ENCODE results near the gene ATG5. TPM values are rescaled to one million over a fixed set of nuclear protein-coding genes. Genes with fewer than 3 reads are reported as not detected.

ATG5 gene
- total and polyA plus RNA-seq, 9 of the 15 experiments (the other 6 are each of a cell fraction or from before 2014, with no cell fraction given) = 29.0 to 80.0 (median 53.2) TPM

- Histone ChIP-seq H3K27me3 (ENCODE audit: control insufficient read depth in 2 of 2, insufficient read depth in 2 of 2, low read length in 2 of 2) (no peaks in the 10 kb centered on the region), H3K9ac (ENCODE audit: insufficient read depth in 1 of 2, low read depth in 2 of 2, low read length in 2 of 2) (no peak overlapping the region), H2AFZ (ENCODE audit: low read depth, low read length) (no peak overlapping the region), H3K79me2 (ENCODE audit: control insufficient read depth, insufficient read depth, low read length) (peaks cover 4% of the 10 kb centered on the region; the same call in 1 of the 3 replicates), H3K36me3 (ENCODE audit: control insufficient read depth, insufficient read depth, low read length) (peaks cover 10% of the 10 kb centered on the region; the same call in 1 of the 3 replicates), H4K20me1 (replicated peaks; ENCODE audit: control insufficient read depth, insufficient read depth, low read length) (no peaks in the 10 kb centered on the region), H3K9me3 (replicated peaks; ENCODE audit: control insufficient read depth, insufficient read depth, low read depth, low read length) (no peaks in the 10 kb centered on the region), H3K4me2 (ENCODE audit: insufficient read depth, low read length) (no peak overlapping the region), H3K4me1 (replicated peaks in 1 of 2; ENCODE audit: control insufficient read depth in 2 of 2, insufficient read depth in 2 of 2, low read length in 2 of 2) (no peaks in the 10 kb centered on the region), H3K27ac (ENCODE audit: extremely low read depth, low read depth, low read length) (no peak overlapping the region), H3K4me3 (no peak overlapping the region), H3K9me1 (ENCODE audit: control insufficient read depth, insufficient read depth, low read length) (no peaks in the 10 kb centered on the region)
- ChIA-PET POLR2A (interaction anchor here (0.9 to 1.0 kb wide), 2 partner anchors 21 to 80 kb away, joined by 3 read pairs; no protein-coding TSS in a partner anchor), CTCF (ENCODE audit: low intra/inter-chr PET ratio) (no interaction called here)
- TF ChIP-seq RBM17 (IDR thresholded peaks at IDR 0.05; ENCODE audit: borderline replicate concordance, low read depth, low read length) (no peak), ZBTB26 (CRISPR knock-in tag; IDR thresholded peaks at IDR 0.05) (no peak), SIX5 (IDR thresholded peaks at IDR 0.05; ENCODE audit: borderline replicate concordance in 1 of 2, insufficient read depth in 1 of 2, low read depth in 1 of 2, low read length in 2 of 2) (no peak), ZNF830 (CRISPR knock-in tag; IDR thresholded peaks at IDR 0.05) (no peak)
- ATAC-seq = no peak
- DNase-seq (ENCODE audit: extremely low read depth in 1 of 4, low spot score in 3 of 4) = no peak
- 16% methylated on average over 1 of the region's 1 CpG for WGBS (ENCODE audit: insufficient coverage, low coverage, missing lambda C conversion rate)
- intact Hi-C loops (cut with micrococcal nuclease) = no loop called here
- no TSS peak for BruUV-seq (replicated peaks)
- FAIRE-seq = no peak
- in situ Hi-C loops (cut with MboI) = no loop called here
Measured at GRCh38 chr6:106206905-106207304, 118.7 kb downstream of the ATG5 start.

GRCh38 chr6:106204961-106205360, 120.6 kb downstream of the ATG5 start:
- H3K4me2 ChIP-seq (ENCODE audit: insufficient read depth, low read length) = no peak overlapping the region
- no peaks in the 10 kb centered on the region for H3K9me1 ChIP-seq (ENCODE audit: control insufficient read depth, insufficient read depth, low read length)
- no TSS peak for BruUV-seq (replicated peaks)
- no peak overlapping the region for H3K27ac ChIP-seq (ENCODE audit: extremely low read depth, low read depth, low read length)
- intact Hi-C loops (cut with micrococcal nuclease) = no loop called here
- ChIA-PET CTCF (ENCODE audit: low intra/inter-chr PET ratio) (no interaction called here), POLR2A (no interaction called here)
- FAIRE-seq = no peak
- in situ Hi-C loops (cut with MboI) = no loop called here
- no peaks in the 10 kb centered on the region for H3K27me3 ChIP-seq (ENCODE audit: control insufficient read depth in 2 of 2, insufficient read depth in 2 of 2, low read length in 2 of 2)
- no peak overlapping the region for H2AFZ ChIP-seq (ENCODE audit: low read depth, low read length)
- no peak overlapping the region for H3K9ac ChIP-seq (ENCODE audit: insufficient read depth in 1 of 2, low read depth in 2 of 2, low read length in 2 of 2)
- H3K79me2 ChIP-seq (ENCODE audit: control insufficient read depth, insufficient read depth, low read length) = peaks cover 4% of the 10 kb centered on the region; the same call in 1 of the 3 replicates
- no peak for DNase-seq (ENCODE audit: extremely low read depth in 1 of 4, low spot score in 3 of 4)
- no peak overlapping the region for H3K4me3 ChIP-seq
- peaks cover 22% of the 10 kb centered on the region; the same call in 2 of the 3 replicates for H3K36me3 ChIP-seq (ENCODE audit: control insufficient read depth, insufficient read depth, low read length)
- no peaks in the 10 kb centered on the region for H3K9me3 ChIP-seq (replicated peaks; ENCODE audit: control insufficient read depth, insufficient read depth, low read depth, low read length)
- no peak for ATAC-seq
- no peaks in the 10 kb centered on the region for H4K20me1 ChIP-seq (replicated peaks; ENCODE audit: control insufficient read depth, insufficient read depth, low read length)
- H3K4me1 ChIP-seq (replicated peaks in 1 of 2; ENCODE audit: control insufficient read depth in 2 of 2, insufficient read depth in 2 of 2, low read length in 2 of 2) = no peaks in the 10 kb centered on the region; a peak in 1 of 5 replicates
- WGBS (ENCODE audit: insufficient coverage, low coverage, missing lambda C conversion rate) = 75% methylated on average over 2 of the region's 2 CpGs
- TF ChIP-seq GABPB2 (CRISPR knock-in tag; conservative IDR thresholded peaks at IDR 0.05) = no peak
- TF ChIP-seq ARHGAP35 (IDR thresholded peaks at IDR 0.05; ENCODE audit: partially characterized antibody) = no peak
- no peak for TF ChIP-seq CREB1 (IDR thresholded peaks at IDR 0.05)
- no peak for TF ChIP-seq CREB1 (CRISPR knock-in tag; IDR thresholded peaks at IDR 0.05)
- no peak for TF ChIP-seq STAG1 (CRISPR knock-in tag; IDR thresholded peaks at IDR 0.05; ENCODE audit: borderline replicate concordance)
- TF ChIP-seq NR2F6 (CRISPR knock-in tag; IDR thresholded peaks at IDR 0.05) = no peak
- no peak for TF ChIP-seq ZNF324 (CRISPR knock-in tag; IDR thresholded peaks at IDR 0.05)
- TF ChIP-seq NR4A1 (CRISPR knock-in tag; IDR thresholded peaks at IDR 0.05) = no peak
- TF ChIP-seq NR4A1 (tag; IDR thresholded peaks at IDR 0.05) = no peak
- no peak for TF ChIP-seq PHB2 (IDR thresholded peaks at IDR 0.05; ENCODE audit: low read depth)
- no peak for TF ChIP-seq ARID3A (IDR thresholded peaks at IDR 0.05; ENCODE audit: borderline replicate concordance, low read depth, low read length)
- no peak for TF ChIP-seq TAF7 (tag; IDR thresholded peaks at IDR 0.05)

All from K562 (cell line).